Mucosa of rectum (tissue), 2 donors: Measurements from ENCODE around the gene CACNA1B.

Experiments
- H3K27ac ChIP-seq, 2 donors: one replicate each; pipeline ENCODE4 v1.7.0; 2013; ENCODE audit warnings: inconsistent platforms in 2 of 2, low read depth in 2 of 2, low read length in 2 of 2
- H3K27me3 ChIP-seq, 2 donors: one replicate each; pipeline ENCODE4 v1.7.0; 2013; ENCODE audit warnings: low read length in 2 of 2; ENCODE audit not compliant: control insufficient read depth in 2 of 2, insufficient read depth in 2 of 2
- H3K36me3 ChIP-seq, 2 donors: one replicate each; pipeline ENCODE4 v1.7.0; 2013; ENCODE audit warnings: low read length in 2 of 2; ENCODE audit not compliant: control insufficient read depth in 2 of 2, insufficient read depth in 2 of 2
- H3K4me1 ChIP-seq, 2 donors: one replicate each; pipeline ENCODE4 v1.7.0; 2013; ENCODE audit warnings: low read length in 2 of 2, mild to moderate bottlenecking in 1 of 2; ENCODE audit not compliant: control insufficient read depth in 2 of 2, insufficient read depth in 2 of 2
- H3K4me3 ChIP-seq, 2 donors: one replicate each; pipeline ENCODE4 v1.7.0; 2013; ENCODE audit warnings: low read length in 2 of 2
- H3K9ac ChIP-seq, 2 donors: one replicate each; pipeline ENCODE4 v1.7.0; 2013; ENCODE audit warnings: low read length in 2 of 2, low read depth in 1 of 2, mild to moderate bottlenecking in 1 of 2
- H3K9me3 ChIP-seq, 2 donors: one replicate each; pipeline ENCODE4 v1.7.0; 2013; ENCODE audit warnings: low read length in 2 of 2; ENCODE audit not compliant: control insufficient read depth in 2 of 2
- donor health status: healthy.
- donor health status: Normal muscosa, but diverticular disease.

CACNA1B gene

DNA sequence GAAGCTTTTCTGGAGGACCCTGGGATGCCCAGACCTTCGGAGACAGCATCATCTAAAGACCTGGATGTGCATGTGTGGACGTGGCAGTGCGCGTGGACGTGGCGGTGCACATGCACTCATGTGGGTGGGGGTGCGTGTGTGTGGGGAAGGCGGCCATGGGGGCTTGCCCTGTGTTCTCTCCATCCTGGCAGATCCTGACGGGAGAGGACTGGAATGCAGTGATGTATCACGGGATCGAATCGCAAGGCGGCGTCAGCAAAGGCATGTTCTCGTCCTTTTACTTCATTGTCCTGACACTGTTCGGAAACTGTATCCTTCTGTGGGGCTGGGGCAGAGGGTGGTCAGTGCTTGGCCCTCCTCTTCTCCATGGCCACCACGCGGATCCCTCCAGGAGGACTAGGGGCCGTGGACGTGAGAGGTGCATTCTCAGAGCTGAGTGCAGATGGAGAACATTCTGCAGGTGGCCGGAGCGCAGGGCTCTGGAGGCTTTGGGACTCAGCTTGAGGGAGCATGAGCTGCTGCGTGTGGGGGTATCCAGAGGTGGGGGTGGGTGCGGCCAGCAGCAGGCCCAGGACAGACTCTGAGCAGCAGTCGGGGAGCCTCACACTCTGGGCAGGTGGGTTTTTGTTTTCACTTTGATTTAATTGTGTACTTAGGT lies 129.1 kb downstream of the CACNA1B start:
- Histone ChIP-seq H3K27me3 (no peaks in the 10 kb centered on the region), H3K4me3 (no peak overlapping the region), H3K9me3 (no peaks in the 10 kb centered on the region), H3K4me1 (no peaks in the 10 kb centered on the region), H3K9ac (no peak overlapping the region), H3K36me3 (no peaks in the 10 kb centered on the region), H3K27ac (no peak overlapping the region)

DNA sequence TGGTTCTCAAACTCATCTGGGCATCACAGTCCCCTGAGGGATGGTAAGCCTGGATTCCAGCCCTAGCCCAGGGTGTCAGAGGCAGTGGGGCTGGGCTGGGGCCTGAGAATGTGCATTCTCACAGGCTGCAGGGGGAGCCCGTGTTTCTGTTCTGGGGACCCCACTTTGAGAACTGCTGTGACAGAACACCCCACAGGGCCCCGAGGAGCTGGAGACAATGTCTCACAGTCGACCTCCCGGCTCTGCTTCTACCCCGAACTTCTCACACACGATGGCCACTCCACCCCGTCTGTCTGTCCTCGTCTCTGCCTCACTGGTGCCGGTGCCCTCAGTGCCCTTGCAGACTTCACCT lies 130.0 kb downstream of the CACNA1B start:
- Histone ChIP-seq H3K4me1 (no peaks in the 10 kb centered on the region), H3K9me3 (no peaks in the 10 kb centered on the region), H3K27me3 (no peaks in the 10 kb centered on the region), H3K9ac (no peak overlapping the region), H3K36me3 (no peaks in the 10 kb centered on the region), H3K4me3 (no peak overlapping the region), H3K27ac (no peak overlapping the region)

DNA sequence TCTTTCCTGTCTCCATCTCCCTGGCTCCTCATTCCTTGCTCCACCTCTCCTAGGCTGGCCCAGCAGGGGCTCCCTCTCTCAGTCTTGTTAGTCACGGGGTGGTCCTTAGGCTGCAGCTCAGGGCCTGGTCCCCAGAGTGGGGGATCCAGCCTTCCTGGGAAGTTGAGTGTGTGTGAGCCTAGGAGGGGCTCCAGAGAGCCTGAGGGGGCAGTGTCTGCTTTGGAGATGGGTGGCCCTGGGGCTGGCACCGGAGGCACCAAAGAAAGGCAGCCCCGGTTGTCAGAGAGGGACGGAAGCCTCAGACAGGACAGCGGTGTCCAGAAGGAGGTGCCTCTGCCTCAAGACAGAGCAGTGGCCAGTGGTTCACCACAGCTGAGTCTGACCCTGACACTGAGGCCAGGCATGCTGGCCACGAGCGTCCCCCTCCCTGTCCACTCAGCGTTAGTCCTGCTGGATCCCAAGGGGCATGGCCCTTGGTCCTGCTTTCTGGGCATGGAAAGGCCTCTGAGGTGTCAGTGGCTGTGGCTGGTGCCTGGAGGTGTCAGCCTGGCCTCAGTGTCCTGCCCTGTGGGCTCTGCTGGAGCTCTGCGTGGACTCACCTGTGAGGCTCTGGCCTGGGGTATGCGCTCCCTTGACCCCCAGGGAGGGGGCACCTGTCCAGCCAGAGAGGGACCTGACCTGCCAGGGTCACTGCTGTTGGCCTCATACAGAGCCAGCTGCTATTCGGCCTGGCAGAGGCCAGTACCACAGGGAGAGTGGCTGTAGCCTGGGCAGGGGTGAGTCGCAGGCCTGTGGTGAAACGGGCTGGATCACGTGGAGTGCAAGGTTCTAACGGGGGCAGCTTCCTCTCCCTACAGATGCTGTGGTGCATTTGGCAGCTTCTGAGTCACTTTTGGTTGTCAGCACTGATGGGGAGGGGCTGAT lies 130.6 kb downstream of the CACNA1B start:
- no peaks in the 10 kb centered on the region for H3K27me3 ChIP-seq
- no peak overlapping the region for H3K27ac ChIP-seq
- H3K4me3 ChIP-seq: no peak overlapping the region
- no peaks in the 10 kb centered on the region for H3K9me3 ChIP-seq
- no peaks in the 10 kb centered on the region for H3K36me3 ChIP-seq
- H3K9ac ChIP-seq: no peak overlapping the region
- H3K4me1 ChIP-seq: no peaks in the 10 kb centered on the region

DNA sequence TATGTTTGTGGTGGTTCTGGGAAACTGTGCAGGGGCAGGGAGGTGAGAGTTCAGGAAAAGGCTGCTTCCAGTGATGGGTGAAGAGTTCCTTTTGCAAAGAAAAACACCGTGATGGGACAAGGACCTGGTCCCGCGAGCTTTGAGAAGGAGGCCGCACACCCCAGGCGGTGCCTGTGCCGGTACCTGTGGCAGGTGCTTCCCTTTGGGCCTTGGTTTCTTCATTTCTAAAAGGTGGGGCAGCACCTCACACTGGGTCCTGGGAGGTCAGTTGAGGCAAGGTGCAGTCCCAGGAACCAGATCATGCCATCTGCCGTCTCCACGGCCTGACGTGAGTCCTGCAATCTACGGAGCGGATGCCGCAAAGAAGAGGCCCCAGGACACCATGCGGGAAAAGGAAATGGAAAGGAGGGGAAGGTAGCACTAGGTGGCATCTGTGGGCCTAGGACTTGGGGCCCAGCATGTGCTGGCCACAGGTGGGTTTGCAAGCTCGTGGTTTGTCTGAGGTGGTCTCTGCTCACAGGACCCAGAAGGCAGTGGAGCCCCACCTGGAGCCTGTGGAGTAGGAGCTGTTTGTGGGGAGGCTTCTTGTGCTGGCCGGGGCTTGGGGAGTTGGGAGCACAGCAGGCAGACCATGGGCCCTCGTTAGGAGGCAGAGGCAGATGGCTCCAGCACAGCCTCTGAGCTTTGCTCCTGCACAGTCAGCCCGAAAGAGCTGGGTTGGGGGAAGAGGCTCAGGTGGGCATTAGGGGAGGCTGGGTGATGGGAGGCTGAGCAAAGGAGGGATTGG lies 131.6 kb downstream of the CACNA1B start:
- Histone ChIP-seq H3K27me3 (no peaks in the 10 kb centered on the region), H3K4me1 (no peaks in the 10 kb centered on the region), H3K4me3 (no peak overlapping the region), H3K27ac (no peak overlapping the region), H3K9ac (no peak overlapping the region), H3K9me3 (no peaks in the 10 kb centered on the region), H3K36me3 (no peaks in the 10 kb centered on the region)

DNA sequence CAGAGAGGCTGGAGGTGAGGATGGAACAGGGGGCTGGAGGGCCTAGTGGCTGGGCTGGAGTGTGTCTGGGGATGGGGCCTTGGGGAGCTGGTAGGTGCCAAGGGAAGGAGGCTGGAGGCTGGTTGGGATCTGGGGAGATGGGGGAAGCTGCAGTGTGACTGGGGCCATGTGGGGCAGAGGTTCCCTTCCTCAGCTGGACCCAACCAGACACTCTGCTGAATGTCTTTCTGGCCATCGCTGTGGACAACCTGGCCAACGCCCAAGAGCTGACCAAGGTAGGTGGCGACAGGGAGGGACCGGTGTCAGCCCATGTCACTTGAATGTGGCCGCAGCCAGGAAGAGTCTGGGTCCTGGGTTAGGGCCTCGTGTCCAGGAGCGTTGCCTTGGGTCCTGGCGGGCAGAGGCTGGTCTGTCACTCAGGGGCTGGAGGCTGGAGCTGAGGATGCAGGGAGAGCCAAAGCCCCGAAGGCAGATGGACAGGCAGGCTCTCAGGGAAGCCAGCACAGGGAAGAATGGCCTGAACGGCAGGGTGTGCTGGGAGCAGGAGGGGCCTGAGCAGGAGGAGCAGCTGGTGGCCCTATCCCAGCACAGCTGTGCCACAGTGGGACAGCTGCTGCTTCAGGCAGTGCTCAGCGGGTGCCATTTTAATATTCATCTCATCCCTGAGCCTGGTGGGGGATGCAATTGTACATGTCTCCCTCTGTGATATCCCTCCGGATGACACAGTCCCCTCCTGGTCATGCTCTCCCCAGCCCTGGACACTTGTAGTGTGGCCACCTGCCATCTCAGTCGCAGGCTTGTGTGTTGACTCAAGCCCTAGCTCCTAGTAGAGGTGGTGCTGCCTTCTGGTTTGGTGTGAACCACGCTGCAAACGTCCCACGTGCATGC lies 132.5 kb downstream of the CACNA1B start:
- H3K36me3 ChIP-seq: no peaks in the 10 kb centered on the region

DNA sequence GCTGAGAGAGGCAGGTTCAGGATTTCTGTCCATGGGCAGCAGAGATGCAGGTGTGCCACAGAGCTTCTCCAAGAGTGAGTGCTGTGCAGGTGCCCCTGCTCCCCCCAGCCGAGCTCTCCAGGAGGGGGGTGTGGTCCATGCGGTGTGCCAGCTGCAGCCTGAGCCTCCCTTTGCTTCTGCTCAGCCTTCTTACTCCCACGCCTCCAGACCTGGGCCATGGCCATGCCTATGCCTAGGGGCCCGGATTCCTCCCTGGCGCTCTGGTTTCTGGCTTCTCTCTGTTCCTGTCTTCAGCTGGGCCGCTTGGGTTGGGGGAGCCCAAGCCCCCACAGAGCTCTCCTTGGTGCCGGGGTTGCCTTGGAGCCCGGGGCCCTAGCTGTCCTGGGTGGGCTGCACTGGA lies 133.3 kb downstream of the CACNA1B start:
- Histone ChIP-seq H3K9me3 (no peaks in the 10 kb centered on the region), H3K27ac (no peak overlapping the region), H3K4me1 (no peaks in the 10 kb centered on the region), H3K9ac (no peak overlapping the region), H3K4me3 (no peak overlapping the region), H3K27me3 (no peaks in the 10 kb centered on the region), H3K36me3 (no peaks in the 10 kb centered on the region)

More for the DNA sequence above, 132.5 kb downstream of the CACNA1B start:
- no peaks in the 10 kb centered on the region for H3K27me3 ChIP-seq
- H3K27ac ChIP-seq: no peak overlapping the region
- no peak overlapping the region for H3K4me3 ChIP-seq
- H3K9ac ChIP-seq: no peak overlapping the region
- no peaks in the 10 kb centered on the region for H3K4me1 ChIP-seq
- H3K9me3 ChIP-seq: no peaks in the 10 kb centered on the region

DNA sequence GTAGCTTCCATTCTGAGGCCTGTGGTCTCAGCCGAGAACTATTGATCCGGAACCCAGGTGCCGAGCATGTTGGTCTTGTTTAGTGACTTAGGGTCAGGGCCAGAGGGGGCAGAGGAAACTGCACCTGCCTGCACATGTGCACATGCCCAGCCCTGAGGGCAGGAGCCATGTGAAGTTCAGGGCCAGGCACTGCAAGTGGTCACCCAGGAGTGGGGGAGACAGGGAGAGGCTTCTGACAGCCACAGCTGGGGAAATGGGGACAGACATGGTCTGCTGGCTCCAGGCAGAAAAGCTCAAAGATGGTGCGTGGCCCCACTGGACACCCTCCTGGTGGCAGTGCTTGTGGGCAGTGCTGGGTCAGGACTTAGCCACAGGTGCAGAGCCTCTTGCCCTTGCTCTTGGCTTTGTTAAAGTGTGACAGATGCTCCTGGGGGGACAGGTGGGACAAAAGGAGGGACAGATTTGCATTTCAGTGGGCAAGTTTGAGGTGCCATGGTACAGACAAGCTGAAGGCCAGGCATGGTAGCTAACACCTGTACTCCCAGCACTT lies 134.4 kb downstream of the CACNA1B start:
- Histone ChIP-seq H3K27ac (no peak overlapping the region), H3K36me3 (no peaks in the 10 kb centered on the region), H3K4me1 (no peaks in the 10 kb centered on the region), H3K27me3 (no peaks in the 10 kb centered on the region), H3K4me3 (no peak overlapping the region), H3K9ac (no peak overlapping the region), H3K9me3 (no peaks in the 10 kb centered on the region)

DNA sequence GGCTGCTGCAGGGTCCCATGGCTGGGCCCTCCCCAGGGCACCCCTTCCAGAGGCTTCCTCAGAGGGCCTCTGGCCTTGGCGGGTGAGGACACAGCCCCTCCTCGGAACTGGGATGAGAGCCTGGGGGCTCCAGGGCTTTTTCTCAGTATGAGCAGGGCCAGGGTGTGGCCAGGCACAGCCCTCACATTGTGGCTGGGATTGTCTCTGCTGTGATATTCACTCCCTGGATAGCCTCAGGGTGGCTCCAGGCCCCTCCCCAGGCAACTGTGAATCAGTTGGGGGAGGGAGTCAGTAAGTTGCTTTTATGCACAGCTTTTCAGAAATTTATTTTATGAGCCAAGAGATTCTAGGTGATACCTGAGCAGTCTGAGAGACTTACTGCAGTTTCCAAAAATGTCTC lies 135.7 kb downstream of the CACNA1B start:
- Histone ChIP-seq H3K27me3 (no peaks in the 10 kb centered on the region), H3K4me1 (no peaks in the 10 kb centered on the region), H3K4me3 (no peak overlapping the region), H3K9me3 (no peaks in the 10 kb centered on the region), H3K27ac (no peak overlapping the region), H3K9ac (no peak overlapping the region), H3K36me3 (no peaks in the 10 kb centered on the region)

DNA sequence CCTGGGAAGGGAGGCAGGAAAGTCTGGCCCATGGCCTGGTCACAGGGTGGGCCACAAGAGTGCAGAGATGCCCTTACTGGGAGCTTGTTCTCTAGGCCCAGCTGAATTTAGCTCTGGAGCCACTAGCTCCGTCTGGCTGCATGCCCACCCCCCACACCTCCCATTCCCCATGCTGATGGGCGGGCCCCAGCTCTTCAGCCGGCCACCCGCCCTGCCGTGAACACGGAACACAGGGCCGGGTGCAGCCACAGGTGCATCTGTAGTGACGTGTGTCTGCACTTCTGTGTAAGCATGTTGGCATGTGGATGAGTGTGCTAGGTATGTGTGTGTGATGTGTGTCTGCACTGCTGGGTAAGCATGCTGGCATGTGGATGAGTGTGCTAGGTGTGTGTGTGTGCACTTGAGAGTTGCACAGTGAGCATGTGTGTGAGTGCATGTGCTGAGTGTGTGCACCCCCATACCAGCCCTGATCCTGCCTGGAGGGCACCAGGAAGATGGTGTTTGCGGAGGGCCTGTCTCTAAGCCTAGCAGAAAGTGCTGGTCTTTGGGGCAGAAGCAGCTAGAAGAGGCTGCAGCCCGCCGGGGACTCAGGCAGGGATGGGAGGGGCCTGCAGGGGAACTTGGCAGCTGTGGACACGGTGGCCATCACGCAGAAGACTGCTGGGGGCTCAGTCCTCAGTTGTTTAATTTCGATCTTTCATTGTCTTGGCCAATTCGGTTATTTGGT lies 136.4 kb downstream of the CACNA1B start:
- Histone ChIP-seq H3K36me3 (no peaks in the 10 kb centered on the region), H3K27me3 (no peaks in the 10 kb centered on the region), H3K4me3 (no peak overlapping the region), H3K4me1 (no peaks in the 10 kb centered on the region), H3K9me3 (no peaks in the 10 kb centered on the region), H3K9ac (no peak overlapping the region), H3K27ac (no peak overlapping the region)
